ENCODE data around the gene DTX2.
"Not testable (repeated sequence)": the region's sequence is repeated elsewhere in the genome, so short reads cannot be mapped to it uniquely, and the experiment has no call there.

The DTX2 gene

DNA sequence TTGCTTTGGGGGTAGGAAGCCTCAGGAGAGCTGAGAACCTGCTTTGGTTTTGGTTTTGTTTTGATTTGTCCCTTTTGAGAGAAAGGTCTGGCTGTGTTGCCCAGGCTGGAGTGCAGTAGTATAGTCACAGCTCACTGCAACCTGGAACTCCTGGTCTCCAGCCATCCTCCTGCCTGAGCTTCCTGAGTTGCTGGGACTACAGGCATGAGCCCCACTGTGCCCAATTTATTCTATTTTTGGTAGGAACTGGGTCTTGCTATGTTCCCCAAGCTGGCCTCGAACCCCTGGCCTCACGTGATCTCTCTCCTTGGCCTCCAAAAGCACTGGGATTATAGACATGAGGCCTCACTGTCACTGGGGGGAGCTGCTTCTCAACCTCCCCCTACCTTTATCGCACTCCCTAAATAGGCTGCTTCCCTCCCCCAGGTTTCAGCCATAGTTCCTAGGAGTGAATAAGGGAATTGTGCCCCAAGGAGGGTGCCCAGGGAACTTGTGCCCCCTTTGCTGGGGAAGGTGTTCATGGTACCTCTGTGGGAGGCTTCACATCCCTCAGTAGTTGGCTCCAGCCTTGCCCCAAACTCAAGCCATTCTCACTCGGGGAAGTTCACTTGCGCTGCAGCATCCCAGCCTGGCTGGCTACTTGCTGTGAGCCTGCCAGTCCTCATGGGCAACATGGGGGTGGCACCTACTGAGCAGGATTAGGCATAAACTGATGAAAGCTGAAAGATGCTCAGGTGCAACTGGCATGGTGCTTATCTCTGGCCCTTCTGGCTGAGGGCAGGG, 18.7 kb upstream of the DTX2 start:
- DNase-seq (ENCODE audit: low read depth in 4 of 4, low spot score in 1 of 4), result not testable (repeated sequence)

DNA sequence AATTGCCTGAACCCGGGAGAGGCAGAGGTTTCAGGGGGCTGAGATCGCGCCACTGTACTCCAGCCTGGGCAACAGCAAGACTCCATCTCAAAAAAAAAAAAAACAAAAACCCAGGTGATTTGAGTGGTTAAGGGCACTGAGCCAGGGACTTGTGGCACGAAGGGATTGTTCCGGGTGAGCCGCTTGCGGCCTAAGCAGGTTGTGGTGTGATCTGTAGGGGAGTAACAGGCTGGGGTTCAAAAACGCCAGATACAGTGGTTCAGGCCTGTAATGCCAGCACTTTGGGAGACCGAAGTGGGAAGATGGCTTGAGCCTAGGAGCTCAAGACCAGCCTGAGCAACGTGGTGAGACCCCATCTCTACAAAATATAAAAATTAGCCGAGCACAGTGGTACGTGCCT, 17.7 kb upstream of the DTX2 start:
- not testable (repeated sequence) for DNase-seq (ENCODE audit: low read depth in 4 of 4, low spot score in 1 of 4)

DNA sequence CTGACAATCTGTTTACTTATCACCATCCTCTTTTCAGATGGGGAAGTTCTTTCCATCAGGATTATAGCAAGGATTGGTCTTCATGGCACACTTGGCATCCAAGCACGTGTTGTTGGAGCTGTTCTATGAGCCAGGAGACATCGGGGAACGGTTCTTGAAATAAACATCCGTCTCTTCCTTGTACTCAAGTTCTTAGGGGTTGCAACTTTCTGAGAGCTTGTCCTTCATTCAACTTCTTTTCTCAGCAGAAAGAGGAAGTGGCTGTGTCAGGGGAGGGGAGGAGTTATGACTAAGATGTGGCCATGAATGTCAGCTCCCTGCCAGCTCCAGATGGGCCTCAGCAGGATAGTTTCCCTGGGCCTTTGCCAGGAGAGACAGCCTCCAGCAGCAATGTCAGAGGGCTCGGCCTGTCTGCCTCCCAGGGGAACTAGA, 15.9 kb upstream of the DTX2 start:
- peak in 1 of 4 experiments; percentile 1 for DNase-seq (ENCODE audit: low read depth in 4 of 4, low spot score in 1 of 4)

DNA sequence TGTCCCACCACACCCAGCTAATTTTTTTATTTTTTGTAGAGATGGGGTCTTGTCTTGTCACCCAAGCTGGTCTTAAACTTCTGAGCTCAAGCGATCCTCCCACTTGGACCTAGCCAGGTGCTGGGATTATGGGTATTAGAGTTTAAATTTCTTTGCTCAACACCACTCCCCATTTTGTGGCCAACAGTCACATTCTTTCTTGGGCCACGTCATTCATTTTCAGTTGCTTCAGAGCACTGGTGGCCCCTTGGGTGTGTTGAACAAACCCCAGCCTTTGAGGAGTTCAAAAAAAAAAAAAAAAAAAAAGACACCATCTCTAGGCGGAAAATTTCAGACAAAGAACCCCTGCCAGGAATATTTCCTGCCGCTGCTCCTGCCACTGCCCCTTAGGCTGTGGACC, 4.5 kb upstream of the DTX2 start:
- not testable (repeated sequence) for DNase-seq (ENCODE audit: low read depth in 4 of 4, low spot score in 1 of 4)

DNA sequence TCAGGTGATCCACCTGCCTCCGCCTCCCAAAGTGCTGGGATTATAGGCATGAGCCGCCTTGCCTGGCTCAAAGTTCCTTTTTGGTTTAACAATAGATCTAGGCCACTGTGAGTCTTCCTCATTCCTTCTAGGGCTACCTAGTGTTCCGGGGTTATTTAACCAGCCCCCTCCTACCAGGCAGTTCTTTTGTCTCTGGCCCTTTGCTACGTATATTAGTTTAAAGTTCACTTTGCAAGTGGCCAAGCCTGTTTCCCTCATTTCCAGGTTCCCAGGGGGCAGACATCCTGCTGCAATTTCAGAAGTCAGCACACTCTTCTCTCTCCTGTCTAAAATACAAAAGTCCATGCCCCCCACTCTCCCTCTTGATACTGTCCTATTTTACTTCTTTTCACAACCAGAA, 3.0 kb upstream of the DTX2 start:
- not testable (repeated sequence) for DNase-seq (ENCODE audit: low read depth in 4 of 4, low spot score in 1 of 4)

DNA sequence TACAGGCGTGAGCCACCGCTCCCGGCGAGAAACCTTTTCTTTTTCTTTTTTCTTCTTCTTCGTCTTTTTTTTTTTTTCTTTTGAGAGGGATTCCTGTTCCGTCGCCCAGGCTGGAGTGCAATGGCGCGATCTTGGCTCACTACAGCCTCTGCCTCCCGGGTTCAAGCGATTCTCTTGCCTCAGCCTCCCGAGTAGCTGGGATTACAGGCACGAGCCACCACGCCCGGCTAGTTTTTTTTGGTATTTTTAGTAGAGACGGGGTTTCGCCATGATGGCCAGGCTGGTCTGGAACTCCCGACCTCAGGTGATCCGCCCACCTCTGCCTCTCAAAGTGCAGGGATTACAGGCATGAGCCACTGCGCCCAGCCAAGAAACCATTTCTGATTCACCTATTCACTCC, 742 bp upstream of the DTX2 start:
- DNase-seq (ENCODE audit: low read depth in 4 of 4, low spot score in 1 of 4), result not testable (repeated sequence)

DNA sequence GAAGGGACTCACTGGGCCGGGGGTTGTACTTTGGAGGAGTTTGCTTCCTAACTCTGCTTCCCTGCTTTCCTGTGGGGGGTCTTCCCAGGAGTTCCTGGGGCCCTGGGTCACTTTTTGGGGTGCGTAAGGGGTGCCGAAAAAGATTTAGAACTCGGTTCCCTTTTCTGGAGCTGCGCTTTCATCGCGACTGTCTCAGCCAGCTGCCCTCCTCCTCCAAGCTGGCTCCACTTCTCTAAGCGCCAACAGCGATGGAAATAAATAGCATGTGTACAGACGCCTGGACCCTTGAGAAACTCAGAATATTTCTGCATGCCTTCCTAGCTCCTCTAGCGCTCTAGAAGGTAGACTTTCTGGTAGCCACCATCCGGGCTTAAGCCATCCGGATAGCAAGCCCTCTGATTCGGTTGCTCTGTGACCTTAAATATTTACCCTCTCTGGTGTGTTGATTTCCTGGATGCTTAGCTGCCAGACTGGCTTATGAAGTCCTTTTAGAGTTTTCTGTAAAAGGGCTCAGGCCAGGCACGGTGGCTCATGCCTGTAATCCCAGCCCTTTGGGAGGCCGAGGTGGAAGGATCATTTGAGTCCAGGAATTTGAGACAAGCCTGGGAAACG, 868 bp downstream of the DTX2 start:
- DNase-seq (ENCODE audit: low read depth in 4 of 4, low spot score in 1 of 4), result not testable (repeated sequence)

DNA sequence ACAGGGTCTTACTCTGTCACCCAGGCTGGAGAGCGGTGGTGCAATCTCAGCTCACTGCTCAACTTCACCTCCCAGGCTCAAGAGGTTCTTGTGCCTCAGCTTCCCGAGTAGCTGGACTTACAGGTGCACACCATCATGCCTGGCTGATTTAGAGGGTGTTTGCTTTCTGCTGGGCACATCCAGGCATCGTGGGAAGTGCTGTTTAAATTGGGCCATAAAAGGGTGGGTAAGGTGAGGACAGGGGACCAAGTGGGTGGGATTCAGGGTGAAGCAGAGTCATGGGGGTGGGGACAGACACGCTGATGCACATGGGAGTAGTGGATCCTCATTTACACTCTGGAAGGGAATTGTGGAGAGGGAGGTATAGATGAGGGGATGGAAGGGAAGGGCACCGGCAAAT, 3.5 kb downstream of the DTX2 start:
- DNase-seq (ENCODE audit: low read depth in 4 of 4, low spot score in 1 of 4), result not testable (repeated sequence)

DNA sequence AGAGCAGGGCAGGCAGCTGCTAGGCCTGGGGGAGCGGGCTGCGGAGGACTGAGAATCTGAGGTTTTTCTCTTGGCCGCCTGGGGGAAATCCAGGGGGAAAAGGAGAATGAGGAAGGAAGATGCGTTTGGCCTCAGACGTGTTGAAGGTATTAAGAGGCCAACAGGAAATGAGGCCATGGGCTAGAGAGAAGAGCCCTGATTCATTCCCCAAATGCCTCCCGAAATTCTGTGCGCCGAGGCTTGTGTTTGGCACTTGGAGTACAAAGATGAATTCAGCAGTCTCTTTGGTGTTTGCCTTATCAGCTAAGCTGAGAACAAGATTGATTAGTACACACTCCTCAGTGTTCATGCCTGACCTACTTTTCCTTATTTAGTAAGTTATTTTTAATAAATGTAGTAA, 4.4 kb downstream of the DTX2 start:
- DNase-seq (ENCODE audit: low read depth in 4 of 4, low spot score in 1 of 4), result not testable (repeated sequence)

DNA sequence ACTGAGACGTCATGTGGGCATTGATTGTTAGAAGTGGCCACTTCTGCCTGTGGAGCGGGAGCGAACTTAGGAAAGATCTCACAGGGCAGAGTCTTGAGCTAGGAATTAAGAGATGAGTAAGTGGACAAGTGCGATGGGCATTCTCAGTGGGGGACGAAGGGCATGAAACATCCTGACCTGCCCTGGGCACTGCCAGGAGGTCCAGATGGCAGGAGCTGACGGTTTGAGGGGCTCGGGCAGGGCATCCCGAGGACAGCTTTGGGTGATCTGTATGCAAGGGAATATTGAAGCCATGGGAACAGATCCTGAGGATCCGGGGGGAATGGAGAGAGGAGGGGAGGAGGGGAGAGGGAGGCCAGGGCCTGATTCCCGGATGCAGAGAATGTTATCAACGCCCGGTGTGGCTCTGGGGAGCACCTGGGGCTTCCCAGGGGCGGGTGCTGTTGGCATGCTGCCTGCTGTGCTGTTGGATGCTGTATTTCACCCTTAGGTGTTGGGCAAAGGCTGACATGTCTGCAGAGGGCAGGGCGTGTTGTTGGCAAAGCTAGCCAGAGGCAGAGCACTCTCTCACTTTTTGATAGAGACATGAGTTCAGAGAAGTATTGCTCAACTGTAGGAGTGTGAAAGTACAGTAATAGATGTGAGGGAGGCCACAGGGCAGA, 6.4 kb downstream of the DTX2 start:
- DNase-seq (ENCODE audit: low read depth in 4 of 4, low spot score in 1 of 4), result not testable (repeated sequence)

DNA sequence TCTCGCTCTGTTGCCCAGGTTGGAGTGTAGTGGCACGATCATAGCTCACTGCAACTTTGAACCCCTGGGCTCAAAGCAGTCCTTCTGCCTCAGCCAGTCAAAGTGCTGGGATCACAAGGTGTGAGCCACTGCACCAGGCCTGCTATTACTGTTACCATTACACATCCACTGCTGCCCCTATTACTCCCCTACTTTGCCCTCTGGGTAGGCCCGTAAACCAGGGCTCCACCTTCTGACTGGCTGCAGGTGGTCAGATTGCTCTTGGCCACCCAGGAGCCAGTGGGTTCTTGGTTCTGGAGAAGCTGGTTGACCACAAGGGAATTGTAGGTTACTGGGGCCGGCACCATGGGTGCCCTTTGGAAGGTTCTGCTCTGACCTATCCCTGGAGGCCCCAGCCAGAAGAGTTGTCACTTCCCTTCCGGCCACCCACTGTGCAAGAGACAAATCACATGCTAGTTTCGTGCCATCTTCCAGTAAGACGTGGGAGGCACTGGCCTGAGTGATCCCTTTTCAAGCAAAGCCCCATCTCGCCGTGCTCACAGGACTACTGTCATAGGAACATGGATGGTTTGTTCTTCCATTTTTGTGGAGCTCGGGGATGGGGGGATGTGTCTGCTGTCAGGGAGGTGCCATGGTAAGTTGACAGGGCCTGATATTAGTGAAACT, 10.2 kb downstream of the DTX2 start:
- DNase-seq (ENCODE audit: low read depth in 4 of 4, low spot score in 1 of 4), result not testable (repeated sequence)

DNA sequence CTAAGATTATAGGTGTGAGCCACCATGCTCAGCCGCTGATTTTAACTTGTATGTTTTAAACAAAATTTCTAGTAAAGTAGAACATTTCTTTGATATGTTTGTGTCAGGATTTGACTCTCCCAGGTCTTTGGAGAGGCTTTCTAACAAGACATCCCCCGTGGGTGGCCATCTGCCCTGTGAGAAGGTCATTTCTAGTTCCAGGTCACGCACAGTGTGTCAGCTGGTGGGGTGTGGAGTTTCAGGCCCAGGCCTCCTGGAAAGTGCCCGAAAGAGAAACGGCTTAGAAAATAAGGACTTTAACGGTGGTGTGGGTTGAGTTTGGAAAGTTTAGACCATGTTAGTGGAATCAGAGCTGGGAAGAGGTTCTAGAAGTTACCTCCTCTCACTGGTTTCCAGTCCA, 11.6 kb downstream of the DTX2 start:
- DNase-seq (ENCODE audit: low read depth in 4 of 4, low spot score in 1 of 4), result not testable (repeated sequence)

DNA sequence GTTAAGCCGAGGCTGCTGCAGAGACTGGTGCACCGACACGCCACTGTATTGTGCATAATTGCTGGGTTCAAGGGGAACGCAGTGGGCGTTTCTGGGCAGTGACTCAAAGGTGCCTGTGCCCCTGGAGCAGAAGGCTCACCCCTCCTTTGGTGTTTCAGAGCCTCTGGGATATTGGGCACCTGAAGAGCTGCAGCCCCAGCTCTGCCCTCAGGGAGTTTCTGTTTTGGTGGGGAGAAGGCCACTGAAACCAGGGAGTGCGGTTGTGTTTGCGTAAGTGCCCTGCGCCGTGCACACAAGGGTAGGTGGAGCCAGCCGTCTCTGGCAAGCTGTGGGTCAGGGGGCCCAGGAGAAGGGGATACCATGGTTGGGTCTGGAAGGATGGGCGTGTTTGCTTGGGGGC, 14.8 kb downstream of the DTX2 start:
- DNase-seq (ENCODE audit: low read depth in 4 of 4, low spot score in 1 of 4), result not testable (repeated sequence)

DNA sequence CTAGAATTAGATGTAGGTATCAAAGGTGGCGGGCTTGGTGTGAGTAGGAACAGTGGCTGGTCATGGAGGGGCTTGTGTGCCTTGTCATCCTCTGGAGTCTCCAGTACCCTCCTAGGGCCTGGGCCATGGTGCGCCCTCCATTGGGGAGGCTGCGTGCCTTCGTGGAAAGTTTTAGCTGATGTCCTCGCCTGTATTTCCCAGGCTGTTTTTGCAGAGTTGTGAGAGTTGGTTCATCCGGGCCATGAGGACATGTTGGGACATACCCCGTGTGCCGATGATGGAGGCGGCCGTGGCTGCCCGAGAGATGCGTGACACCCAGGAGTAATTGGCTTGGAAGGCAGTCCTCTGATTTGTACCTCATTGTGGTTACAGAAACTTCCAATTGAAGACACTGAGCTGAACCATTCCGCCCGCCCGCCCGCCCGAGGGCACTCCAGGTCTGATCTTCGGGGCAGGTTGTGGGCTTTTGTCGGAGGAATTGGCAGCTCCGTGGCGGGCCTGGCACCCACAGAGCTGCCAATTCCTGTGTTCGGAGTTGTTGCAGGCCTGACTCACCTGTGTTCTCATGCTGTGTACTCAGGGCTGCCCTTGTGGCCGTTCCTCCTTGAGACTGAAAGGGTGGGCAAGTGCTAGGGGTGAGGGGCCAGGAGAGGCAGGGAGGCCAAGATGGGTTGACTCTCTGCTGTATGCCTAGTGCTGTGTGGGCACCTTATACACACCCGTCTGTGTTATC, 15.4 kb downstream of the DTX2 start:
- DNase-seq (ENCODE audit: low read depth in 4 of 4, low spot score in 1 of 4), result not testable (repeated sequence)

DNA sequence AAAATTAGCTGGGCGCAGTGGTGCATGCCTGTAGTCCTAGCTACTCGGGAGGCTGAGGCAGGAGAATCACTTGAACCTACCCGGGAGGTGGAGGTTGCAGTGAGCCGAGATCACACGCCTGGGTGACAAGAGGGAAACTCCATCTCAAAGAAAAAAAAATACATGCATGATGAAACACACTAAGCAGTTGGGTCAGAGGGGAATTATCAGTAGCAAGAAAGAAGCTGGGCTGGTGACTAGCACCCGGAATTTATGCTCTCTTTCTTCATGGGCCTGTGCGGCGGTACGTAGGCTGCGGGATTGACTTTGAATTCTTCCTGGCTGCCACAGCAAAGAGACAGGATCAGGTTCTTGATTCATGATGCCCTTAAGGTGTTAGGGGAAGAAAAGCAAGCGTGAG, 18.1 kb downstream of the DTX2 start:
- DNase-seq (ENCODE audit: low read depth in 4 of 4, low spot score in 1 of 4), result not testable (repeated sequence)

DNA sequence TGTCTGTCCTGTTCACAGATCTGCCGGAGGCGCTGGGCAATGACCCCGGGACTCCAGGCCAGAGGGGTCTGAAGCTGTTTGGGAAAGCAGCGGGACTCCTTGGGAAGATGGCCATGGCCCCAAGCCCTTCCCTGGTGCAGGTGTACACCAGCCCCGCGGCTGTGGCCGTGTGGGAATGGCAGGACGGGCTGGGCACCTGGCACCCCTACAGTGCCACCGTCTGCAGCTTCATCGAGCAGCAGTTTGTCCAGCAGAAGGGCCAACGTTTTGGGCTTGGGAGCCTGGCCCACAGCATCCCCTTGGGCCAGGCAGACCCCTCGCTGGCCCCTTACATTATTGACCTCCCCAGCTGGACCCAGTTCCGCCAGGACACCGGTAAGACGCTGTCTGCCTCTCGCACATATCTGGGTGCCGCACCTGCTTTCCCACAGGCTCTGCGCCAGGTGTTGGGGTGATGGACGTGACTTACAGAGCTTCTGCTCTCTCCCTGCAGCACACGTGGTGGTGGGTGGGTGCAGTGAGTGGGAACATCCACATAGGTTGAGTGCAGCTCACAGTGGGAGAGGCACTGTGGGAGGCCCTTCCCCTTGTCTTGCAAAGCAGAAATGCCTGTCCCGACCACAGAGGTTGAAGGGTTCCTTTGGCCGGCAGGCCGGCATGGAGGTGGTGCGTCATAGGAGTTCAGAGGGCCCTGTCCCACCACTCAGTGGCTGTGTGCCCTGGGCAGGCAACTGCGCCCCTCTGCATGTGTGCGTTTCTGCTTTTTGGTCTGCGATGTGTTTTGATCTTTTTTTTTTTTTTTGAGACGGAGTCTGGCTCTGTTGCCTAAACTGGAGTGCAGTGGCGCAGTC, 19.1 kb downstream of the DTX2 start:
- DNase-seq (ENCODE audit: low read depth in 4 of 4, low spot score in 1 of 4), result not testable (repeated sequence)

DNA sequence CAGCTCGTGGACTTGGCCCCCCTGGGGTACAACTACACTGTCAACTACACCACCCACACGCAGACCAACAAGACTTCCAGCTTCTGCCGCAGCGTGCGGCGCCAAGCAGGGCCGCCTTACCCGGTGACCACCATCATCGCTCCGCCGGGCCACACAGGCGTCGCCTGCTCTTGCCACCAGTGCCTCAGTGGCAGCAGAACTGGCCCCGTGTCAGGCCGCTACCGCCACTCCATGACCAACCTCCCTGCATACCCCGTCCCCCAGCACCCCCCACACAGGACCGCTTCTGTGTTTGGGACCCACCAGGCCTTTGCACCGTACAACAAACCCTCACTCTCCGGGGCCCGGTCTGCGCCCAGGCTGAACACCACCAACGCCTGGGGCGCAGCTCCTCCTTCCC, 21.2 kb downstream of the DTX2 start:
- not testable (repeated sequence) for DNase-seq (ENCODE audit: low read depth in 4 of 4, low spot score in 1 of 4)

DNA sequence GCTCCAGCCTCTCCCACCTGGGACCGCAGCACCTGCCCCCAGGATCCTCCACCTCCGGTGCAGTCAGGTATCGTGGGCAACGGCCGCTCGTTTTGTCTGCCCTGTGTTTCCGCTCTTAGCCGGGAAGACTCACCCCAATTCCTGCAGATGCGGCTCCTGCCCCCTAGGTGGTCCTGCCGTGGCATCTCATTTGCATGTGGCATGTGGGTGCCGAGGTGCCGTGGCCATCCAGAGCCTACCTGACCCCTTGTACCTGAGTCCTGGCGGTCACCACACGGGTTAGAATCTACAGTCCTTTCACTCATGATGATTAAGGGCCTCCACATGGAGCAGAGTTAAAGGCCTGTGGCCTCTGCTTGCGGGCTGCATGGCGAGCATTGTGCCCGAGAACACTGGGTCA, 21.6 kb downstream of the DTX2 start:
- DNase-seq (ENCODE audit: low read depth in 4 of 4, low spot score in 1 of 4), result not testable (repeated sequence)

DNA sequence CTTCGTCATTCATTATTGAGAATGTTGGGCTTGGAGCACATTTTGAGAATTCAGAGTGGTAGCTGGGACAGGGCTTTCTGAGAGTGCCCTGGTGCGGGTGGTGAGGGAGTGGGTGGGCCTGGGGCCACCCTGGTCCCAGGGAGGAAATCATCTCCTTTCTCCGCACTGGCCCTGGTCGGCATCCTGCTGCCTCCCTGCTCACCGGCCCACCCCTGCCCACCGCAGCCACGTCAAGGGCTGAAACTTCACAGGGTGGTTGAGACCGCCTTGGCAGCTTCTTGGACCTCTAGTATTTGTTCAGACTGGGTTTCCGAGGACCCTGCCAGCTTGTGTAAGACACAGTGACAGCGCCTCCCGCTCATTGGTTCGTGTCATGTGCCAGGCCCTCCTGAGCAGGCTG, 22.9 kb downstream of the DTX2 start:
- DNase-seq (ENCODE audit: low read depth in 4 of 4, low spot score in 1 of 4), result not testable (repeated sequence)
